G401.6 (cell line): ENCODE measurements around the gene PHF12.
A peak's percentile ranks its signal among the peaks of the same experiment; 100 is the strongest.
"Not testable (repeated sequence)": the region's sequence is repeated elsewhere in the genome, so short reads cannot be mapped to it uniquely, and the experiment has no call there.

Experiments
- FAIRE-seq: peaks from 2 replicates; lab custom pipeline; 2012; peaks lifted over from hg19 to GRCh38; lab: Jason Lieb, UNC

Gene PHF12

DNA sequence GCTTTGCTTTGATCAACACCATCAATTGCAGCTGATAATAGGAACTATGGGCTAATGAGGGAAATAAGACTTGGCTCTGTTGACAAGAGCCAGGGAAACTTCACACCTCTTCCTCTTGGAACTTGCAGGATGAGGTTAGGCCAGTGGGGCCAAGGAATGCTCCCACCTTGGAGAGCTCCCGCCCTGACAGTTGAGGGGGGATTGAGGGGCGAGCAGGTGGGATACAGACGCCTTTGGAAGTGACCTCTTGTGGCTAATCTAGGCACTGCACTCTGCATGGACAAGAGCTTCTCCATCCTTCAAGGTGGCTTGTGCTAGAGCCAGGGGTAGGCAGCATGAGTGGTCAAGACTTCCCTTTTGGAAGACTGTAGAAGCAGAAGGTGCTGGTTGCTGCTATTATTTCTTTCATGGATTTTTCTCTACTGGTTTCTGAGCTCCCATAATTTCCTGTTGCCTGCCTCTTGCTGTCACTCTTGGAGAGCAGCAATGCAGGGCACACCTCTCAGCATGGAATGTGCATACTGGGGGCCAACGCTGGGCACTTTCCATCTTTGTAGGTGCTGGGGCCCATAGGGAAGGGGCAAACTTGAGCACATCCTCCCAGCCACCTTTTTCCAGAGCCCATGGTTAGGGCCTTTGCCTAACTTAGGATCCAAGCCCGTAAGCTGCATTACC lies 2.3 kb upstream of the PHF12 start:
- no peak for FAIRE-seq

DNA sequence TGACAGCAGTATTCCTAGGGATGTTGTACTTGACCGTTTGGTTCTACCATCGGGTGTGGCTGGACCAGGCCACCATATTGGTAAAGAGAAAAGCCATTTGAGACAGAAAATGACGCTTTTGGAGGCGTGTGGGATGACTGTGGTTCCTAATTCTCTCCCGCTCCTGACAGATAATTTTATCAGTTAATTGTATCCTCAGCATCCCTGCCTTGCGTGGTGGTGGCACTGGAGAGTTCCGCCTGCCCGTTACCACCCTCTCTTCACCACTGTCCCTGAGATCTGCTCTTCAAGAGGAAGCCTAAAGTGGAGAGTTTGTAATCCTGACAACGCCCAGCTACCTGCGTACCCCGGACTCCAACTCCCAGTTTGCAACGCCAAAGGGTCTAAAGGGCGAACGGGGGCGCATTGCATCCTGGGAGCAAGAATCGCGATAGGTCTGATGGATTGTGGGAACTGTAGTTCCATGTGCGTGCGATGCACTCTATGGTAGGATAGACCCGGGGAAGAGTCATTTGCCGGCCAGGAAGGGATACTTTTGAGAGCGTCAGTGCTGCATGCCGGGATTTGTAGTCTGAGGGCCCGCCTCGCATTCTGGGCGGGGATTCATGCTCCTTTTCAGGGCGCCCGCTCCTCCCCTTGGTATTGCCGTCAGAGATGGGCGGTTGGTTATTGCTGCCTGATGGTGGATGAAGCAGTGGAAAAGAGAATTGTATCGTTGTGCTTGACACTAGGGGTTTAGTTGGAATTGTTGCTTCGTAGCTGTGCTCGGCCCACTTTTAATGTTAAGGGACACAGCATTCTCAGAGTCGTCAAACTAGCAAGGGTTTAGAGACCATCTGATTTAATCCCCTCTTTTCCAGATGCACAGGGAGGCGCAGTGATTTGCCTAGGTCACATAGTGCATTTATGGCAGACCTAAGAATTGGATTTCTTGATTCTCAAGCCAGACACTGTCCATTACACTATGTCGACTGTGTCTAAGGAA lies 965 bp upstream of the PHF12 start:
- FAIRE-seq = peak; percentile 99

DNA sequence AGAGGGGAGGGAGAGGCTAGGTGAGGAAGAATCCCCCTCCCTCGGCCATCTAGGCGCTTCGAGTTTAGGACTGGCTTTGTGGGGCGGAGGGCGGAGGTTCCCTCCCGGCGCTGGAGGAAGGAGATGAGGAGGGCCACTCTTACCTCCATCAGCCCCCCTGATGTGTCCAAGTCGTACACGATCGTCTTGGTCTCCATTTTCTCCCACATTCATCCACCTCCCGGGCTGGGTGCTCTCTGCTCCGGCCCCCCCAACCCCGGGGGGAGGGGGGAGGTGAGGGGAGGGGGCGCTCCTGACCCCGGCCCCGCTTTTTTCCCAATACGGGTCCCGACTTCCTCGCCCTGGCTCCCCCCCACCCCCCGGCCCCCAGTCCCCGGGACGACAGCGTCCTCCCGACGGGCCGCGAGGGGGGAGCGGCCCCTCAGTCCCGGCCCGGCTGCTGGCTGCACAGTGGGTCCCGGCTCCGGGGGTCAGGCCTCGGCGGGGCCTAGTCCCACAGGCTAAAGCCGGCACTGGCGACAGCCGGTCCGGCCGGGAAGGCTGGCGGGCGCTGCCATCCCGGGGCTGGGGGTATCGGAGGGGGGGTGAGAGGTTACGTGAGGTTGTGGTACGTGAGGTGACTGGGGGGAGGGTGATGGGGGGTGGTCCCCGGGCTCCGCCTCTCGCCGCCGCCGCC lies 428 bp downstream of the PHF12 start:
- FAIRE-seq = no peak

DNA sequence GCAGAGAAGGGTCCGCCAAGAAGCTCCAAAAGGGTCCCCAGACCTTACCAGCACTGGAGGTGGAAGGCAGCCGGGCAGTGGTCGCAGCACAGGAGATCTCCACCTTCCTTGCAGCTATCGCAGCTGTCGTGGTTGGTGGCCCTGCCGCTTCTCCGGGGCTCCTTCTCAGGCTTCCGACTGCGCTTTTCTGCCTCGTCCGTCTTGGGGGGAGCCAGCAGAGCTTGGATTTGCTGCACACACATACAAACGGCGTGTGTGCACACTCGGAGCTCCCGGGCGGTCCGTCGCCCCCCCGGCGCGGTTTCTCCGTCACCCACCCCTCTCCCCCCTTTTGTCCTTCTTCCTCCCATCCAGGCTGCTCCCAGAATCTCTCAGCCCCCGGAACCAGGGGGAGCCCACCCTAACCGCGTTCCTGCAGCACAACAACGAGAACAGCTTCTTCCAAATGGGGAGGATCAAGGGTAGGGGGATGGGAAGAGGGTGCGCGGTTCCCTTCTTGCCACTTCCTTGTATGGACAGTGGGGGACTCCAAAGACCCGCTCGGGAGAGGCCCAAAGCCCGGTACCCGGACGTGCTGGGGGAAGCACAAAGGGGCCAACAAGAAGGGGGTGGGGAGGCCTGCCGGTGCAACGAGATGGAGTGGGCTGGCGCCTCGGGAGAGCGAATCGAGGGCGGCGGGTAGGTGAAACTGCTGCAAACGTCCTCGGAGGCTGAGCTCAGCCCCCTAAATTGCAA lies 1.1 kb downstream of the PHF12 start:
- FAIRE-seq = no peak

DNA sequence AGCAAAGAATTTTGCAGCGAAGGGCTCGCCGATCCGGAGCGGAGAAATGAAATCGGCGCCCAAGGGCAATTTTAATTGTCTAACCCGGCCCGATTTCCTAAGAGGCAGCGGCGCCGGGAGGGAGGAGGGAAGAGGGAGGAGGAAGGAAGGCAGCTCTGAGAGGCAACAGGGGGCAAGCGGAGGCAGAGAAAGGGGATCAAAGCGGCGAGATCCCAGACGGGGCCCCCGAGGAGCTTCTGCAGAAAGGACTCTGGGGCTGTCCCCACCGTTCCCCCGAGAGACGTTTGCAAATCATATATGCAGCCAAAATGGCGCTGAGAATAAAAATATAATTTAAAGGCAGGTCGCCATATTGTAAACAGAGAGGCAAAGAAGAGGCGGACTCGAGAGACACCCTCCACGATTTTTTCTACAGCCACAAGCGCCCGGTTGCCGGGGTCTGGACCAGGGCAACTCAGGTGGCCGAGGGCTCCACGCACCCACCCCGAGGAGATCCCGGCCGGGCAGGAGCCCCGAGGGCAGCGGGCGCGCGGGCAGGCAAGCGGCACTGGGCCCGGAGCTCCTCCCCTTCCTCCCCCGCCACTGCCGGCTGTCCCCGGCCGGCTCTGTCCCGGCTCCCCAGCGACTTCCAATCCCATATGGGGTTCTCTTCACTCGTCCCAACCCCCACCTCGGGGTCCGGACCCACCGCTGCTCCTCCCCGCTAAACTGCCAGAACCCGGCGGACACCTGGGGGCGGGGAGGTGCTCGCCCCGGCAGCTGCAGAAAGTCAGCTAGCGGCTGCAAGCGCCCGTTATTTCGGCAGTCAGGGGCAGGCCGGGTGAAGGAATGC lies 1.9 kb downstream of the PHF12 start:
- FAIRE-seq = no peak

DNA sequence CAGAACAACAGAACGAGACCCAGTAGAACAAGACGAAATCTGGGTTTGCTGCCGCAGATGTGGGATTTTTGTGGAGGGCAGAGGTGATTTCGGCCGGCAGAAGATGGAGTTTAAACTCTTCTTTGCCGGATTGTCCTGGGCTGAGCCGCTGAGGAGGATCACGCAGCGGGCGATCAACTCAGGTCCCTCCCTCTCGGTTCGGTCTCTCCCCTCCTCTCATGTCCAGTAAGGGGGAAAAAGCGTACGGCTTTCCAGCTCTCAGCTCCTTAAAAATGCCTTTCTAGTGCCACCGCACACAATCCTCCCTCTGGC lies 2.5 kb downstream of the PHF12 start:
- FAIRE-seq = no peak

DNA sequence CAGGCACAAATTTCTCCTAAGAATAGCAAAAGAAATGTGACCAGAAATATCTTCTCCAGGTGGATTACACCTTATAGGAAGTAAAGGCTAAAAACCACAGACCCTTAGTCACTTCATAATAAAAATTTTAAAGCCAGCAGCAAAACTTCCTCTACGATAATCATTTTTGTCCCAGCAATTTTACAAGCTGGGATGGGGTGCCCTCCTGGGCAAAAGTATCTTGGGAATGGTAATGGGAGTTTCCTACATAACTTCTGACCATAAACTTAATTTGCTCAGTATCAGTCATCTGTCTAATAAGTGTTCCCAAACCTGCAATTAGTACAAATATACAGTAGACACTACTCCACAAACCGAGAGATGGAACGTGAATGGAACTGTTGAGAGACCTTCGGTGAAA lies 3.0 kb downstream of the PHF12 start:
- FAIRE-seq = no peak

DNA sequence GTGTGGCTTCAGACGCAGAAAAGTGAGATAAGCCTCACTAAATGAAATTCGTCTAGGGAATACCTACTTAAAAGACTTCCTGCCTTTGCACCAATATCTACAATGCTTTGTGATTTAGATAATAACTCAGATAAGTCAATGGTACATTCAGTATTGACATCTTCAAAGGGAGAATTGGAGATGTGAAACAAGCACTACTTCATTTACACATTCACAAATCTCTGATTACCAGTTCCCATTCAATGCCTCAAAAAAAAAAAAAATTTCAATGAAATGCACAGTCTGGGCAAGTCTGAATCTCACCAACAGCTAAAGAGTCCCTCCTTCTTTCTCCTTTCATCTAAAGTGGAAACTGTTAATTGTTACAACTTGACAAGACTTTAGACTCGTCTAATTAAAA lies 3.7 kb downstream of the PHF12 start:
- no peak for FAIRE-seq

DNA sequence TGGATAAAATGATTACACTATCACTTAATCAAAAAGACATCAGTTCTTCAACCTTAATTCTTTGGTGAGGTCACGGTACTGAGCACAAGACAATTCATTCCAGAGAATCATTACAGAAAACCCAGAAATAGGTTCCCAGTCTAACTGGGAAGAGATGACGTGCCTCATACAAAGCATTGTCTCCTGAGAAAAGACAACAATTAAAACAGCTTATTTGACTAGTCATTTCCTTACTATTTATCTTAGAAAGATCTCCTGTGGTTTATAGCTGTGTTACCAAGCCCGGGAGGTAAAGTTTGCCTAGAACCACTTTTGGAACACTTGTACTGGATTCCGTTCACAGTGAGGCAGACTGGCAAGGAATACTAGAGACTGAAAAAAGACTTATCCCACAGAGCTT lies 5.1 kb downstream of the PHF12 start:
- no peak for FAIRE-seq

DNA sequence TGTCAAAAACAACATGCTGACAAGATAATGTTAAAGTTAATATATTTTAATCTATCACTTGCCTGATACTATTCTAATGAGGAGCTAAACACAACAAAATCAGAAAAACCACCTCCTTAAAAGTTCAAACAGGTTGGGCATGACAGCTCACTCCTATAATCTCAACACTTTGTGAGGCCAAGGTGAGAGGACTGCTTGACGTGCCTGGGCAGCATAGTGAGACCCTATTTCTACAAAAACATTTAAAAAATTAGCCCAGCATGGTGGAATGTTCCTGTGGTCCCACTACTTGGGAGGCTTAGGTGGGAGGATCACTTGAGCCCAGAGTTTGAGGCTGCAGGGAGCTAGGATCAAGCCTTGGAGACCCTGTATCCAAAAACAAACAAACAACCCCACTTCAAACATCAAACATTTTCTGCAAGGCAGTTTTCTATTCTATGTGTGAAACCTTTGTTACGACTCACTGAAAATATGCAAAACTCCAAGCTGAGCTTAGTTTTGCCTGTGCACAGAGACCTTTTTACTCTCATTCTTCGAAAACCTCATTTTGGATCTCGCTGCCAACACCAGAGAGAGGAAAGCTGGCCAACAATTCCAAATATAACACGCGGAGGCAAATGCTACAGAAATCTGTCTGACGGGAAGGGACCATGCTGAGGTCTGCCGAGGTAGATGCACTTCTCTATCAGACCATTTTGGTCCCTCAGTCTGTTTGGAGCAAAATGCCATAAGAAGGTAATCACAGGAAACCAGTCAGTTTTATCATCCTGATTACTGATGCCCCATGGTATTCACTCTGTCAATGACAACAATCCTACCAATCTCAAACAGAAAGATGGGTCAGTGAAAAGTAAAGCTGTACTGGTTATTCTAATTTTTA lies 6.2 kb downstream of the PHF12 start:
- no peak for FAIRE-seq

DNA sequence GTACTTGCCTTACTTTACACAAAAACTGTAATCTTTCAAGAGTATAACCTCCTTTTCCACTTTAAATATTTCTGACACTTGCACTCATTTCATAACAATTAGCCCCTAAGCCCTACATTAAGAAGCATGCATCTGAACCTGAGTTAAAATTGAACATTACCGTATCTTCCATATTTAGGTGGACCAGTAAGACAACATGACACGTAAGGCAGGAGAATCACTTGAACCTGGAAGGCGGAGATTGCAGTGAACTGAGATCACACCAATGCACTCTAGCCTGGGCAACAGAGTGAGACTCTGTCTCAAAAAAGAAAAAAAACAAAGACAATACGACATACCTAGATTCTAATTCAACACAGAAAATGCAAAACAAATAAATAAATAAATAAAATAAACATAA lies 7.0 kb downstream of the PHF12 start:
- FAIRE-seq = no peak

DNA sequence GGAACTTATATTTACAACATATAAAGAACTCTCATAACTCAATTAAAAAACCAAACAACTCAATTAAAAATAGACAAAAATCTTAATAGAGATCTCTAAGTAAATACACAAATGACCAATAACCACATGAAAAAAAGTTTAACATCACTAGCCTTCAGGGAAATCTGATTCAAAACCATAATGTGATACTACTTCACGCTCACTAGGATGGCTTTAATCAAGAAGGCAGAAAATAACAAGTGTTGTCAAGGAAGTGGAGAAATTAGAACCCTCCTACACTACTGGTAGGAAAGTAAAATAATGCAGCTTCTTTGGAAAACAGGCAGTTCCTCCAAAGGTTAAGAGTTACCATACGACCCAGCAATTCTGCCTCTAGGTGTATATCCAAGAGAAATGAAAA lies 8.4 kb downstream of the PHF12 start:
- no peak for FAIRE-seq

DNA sequence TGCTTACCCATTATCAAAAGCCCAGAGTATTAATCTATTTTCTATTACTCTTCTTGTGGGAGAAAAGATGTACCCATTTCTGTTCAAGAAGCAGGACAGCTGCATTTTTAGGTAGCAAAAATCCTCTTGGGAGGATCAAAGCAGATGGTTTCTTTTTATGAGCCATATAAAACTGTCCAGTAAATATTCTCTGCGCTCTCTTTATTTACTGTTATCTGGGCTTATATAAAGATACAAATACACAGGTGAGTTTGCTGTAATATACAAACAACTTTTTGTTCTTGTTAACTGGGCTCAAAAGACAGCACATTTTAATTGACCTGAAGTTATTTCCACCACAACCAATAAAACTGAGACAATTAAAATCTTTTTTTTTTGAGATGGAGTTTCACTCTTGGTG lies 10.1 kb downstream of the PHF12 start:
- no peak for FAIRE-seq

DNA sequence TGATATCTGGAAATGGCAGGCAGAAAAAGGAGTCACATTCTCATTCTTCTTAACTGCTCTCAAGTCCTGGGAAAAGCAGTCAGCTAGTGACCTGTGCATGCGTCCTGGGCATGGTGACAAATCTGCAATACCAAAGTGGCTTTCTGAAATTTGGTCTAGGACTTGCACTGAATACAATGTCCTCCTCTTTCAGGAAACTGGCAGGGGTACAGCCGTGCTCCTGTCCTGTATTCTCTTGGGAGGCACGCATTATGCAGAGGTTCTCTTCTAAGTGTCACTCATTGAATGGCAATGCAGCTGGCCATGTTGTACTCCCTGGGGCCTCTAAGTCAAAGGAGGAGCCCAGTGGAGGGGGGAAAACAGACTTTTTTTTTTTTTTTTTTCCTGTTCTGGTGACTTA lies 10.6 kb downstream of the PHF12 start:
- no peak for FAIRE-seq

DNA sequence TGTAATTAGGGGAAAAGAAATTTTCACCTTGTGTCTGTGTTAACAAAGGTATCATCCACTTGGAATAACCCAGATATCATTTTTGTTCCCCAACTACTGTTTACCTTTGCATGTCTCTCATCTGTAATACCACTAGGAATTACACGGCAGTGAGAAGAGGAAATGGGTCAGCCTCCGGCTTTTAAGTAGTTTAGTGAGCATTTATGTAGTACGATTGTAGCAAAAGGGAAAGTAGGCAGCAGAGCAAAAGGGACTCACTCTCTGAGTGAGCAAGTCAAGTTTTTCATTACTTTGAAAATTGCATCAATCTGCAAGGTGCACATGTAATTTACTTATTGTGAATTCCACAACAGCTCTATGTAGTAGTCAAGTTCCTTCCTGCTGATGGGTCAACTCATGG lies 11.2 kb downstream of the PHF12 start:
- FAIRE-seq = no peak

DNA sequence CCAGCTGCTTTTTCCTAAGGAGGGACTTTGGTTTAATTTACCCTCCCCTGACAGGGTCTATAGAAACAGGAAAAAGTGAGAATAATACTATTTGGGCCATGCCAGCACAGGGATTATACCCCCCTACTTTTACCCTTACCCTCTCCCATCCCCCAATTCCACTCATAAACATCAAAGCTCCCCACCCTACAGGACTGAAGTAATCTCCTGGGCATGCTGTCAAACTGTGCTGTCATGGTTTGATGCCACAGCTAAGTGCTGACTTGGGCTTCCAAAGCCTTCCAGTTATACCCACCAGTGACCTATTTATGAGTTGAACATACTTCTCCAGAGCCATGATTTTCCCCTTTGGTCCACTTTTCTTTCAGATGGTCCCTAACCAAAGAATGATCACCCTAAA lies 12.8 kb downstream of the PHF12 start:
- no peak for FAIRE-seq

DNA sequence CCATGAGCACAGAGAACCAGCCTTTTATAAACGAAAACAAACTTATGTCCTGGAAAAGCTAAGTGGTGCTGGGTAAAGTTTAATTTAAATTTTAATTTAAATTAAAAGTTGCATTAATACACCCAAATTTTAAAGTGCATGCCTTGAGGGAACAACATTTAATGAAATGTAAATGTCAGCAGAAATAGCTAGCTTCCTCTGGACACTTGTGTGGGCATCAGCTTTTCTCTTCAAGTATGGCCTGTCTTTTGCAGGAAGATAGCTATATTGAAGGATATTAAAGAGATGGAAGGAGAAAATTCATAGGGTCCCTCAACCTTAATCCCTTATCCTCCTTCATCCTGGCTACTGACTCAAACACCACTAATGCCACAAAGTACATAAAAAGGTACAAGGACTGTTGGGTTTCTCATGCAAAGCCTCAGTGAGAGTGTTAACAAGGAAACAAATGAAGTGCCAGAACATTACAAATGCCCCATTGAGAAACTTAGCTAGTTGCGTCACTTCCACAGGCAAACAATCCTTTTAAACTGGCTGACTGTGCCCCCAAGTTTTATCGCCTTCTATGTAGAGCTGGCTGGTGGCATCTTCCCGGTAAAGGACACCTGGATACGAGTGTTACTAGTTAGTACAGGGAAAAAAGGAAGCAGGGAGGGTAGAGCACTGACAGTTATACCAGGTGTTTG lies 14.1 kb downstream of the PHF12 start:
- no peak for FAIRE-seq

DNA sequence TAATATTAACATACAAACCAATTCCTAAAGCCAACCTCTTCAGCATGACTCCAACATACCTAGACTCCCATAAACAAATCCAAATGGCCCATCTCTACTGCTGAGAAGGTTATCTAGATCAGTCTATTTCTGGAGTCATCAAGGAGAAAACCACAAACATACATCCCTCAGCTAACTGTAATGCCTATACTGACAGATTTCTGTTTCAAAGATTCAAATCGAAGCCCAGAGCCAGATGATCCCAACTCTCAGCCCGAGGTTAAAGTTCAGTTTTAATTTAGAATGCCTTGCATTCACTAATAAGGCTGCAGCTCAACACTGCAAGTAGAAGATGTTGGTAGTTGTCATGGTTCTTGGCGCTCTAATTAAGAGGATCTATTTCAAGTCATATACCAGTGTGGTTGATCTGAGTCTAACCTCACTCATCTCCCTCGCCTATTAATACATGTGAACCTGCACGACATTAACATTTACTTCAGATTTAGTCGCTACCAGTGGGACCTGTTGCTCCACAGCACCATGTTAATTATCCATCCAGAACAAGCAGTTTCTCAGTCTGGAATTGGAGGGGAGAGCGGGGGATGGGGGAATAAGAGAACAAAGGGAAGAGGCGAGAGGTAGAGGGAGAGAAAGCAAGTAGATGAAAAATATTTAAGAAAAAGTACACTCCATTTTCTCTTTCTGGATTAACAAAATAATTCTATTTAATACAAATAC lies 15.4 kb downstream of the PHF12 start:
- FAIRE-seq = no peak

DNA sequence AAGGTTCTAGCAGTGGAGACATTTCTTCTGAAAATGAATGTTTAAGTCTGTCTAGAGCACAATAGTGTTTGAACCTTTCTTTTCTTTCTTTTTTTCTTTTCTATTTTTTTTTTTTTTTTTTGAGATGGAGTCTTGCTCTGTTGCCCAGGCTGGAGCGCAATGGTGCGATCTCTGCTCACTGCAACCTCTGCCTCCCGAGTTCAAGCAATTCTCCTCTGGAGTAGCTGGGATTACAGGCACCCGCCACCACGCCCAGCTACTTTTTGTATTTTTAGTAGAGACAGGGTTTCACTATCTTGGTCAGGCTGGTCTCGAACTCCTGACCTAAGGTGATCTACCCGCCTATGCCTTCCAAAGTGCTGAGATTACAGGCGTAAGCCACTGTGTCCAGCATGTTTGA lies 16.8 kb downstream of the PHF12 start:
- not testable (repeated sequence) for FAIRE-seq
